HepG2 (cell line): ENCODE data around the gene CPT1C. TPM values are rescaled to one million over a fixed set of nuclear protein-coding genes. Genes with fewer than 3 reads are reported as not detected.
A peak's percentile ranks its signal among the peaks of the same experiment; 100 is the strongest.

Experiments used
- ARID2 ChIP-seq: sonication (generic); formaldehyde crosslinking; IDR thresholded peaks from 2 replicates; pipeline ENCODE4 v1.8.1; 2022; ENCODE audit warnings: mild to moderate bottlenecking, missing genetic modification reagents, borderline replicate concordance
- ATF4 ChIP-seq, 2 experiments: fragments of 450-650 bp in 1 of 2; sonication (generic) in 1 of 2; formaldehyde crosslinking; IDR thresholded peaks; 2 replicates each; pipeline versions ENCODE4 v1.5.0 to v1.8.0; 2020 to 2022; ENCODE audit warnings: mild to moderate bottlenecking in 1 of 2, missing genetic modification reagents in 1 of 2
- ATF5 ChIP-seq: sonication (generic); formaldehyde crosslinking; IDR thresholded peaks from 2 replicates; pipeline ENCODE4 v1.4.0; 2020; ENCODE audit warnings: mild to moderate bottlenecking, low read depth, missing genetic modification reagents
- FOXA3 ChIP-seq: IDR thresholded peaks from 2 replicates; pipeline ENCODE4 v1.6.1; 2016; ENCODE audit warnings: missing genetic modification reagents, missing compliant biosample characterization
- GTF2F1 ChIP-seq: fragments of 150-350 bp; IDR thresholded peaks from 2 replicates; pipeline ENCODE4 v1.6.1; 2014; ENCODE audit warnings: low read length
- MIER2 ChIP-seq: IDR thresholded peaks from 2 replicates; pipeline ENCODE4 v1.6.1; 2016; ENCODE audit warnings: missing biosample characterization, missing genetic modification reagents
- POLR2AphosphoS5 ChIP-seq: IDR thresholded peaks from 2 replicates; pipeline ENCODE4 v1.6.1; 2012; ENCODE audit warnings: low read depth, low read length
- PRDM15 ChIP-seq: sonication (generic); formaldehyde crosslinking; IDR thresholded peaks from 2 replicates; pipeline ENCODE4 v1.4.0; 2020; ENCODE audit warnings: missing genetic modification reagents
- SALL1 ChIP-seq: sonication (generic); formaldehyde crosslinking; IDR thresholded peaks from 2 replicates; pipeline ENCODE4 v1.8.0; 2022; ENCODE audit warnings: mild to moderate bottlenecking, missing genetic modification reagents
- SUZ12 ChIP-seq: fragments of 150-350 bp; IDR thresholded peaks from 2 replicates; pipeline ENCODE4 v1.6.1; 2014; ENCODE audit warnings: low read depth, low read length
- TBX2 ChIP-seq: sonication (generic); formaldehyde crosslinking; IDR thresholded peaks from 2 replicates; pipeline ENCODE4 v1.5.0; 2020; ENCODE audit warnings: missing genetic modification reagents, mild to moderate bottlenecking, borderline replicate concordance
- TCF7L2 ChIP-seq: IDR thresholded peaks from 2 replicates; pipeline ENCODE4 v1.6.1; 2011; ENCODE audit warnings: mild to moderate bottlenecking, low read depth, low read length, moderate library complexity
- THYN1 ChIP-seq: sonication (generic); formaldehyde crosslinking; IDR thresholded peaks from 2 replicates; pipeline ENCODE4 v1.8.1; 2023; ENCODE audit warnings: low read depth, mild to moderate bottlenecking, moderate library complexity, missing genetic modification reagents, borderline replicate concordance
- ZBTB46 ChIP-seq: sonication (generic); formaldehyde crosslinking; IDR thresholded peaks from 2 replicates; pipeline ENCODE4 v1.4.0; 2020; ENCODE audit warnings: mild to moderate bottlenecking, missing genetic modification reagents, borderline replicate concordance
- ZNF17 ChIP-seq: sonication (generic); formaldehyde crosslinking; IDR thresholded peaks from 2 replicates; pipeline ENCODE4 v1.5.0; 2020; ENCODE audit warnings: mild to moderate bottlenecking, missing genetic modification reagents
- ZNF567 ChIP-seq: sonication (generic); formaldehyde crosslinking; IDR thresholded peaks from 2 replicates; pipeline ENCODE4 v1.8.1; 2023; ENCODE audit warnings: mild to moderate bottlenecking, missing genetic modification reagents, borderline replicate concordance
- ZNF572 ChIP-seq: sonication (generic); formaldehyde crosslinking; IDR thresholded peaks from 2 replicates; pipeline ENCODE4 v1.5.1; 2020; ENCODE audit warnings: mild to moderate bottlenecking, missing genetic modification reagents
- ZNF614 ChIP-seq: IDR thresholded peaks from 2 replicates; pipeline ENCODE4 v1.6.1; 2018; ENCODE audit warnings: missing biosample characterization, missing genetic modification reagents, inconsistent platforms, borderline replicate concordance
- ZNF816 ChIP-seq: sonication (generic); formaldehyde crosslinking; IDR thresholded peaks from 2 replicates; pipeline ENCODE4 v1.8.0; 2022; ENCODE audit warnings: missing genetic modification reagents, mild to moderate bottlenecking, borderline replicate concordance
- ZNF83 ChIP-seq: sonication (generic); formaldehyde crosslinking; IDR thresholded peaks from 2 replicates; pipeline ENCODE4 v1.4.0; 2020; ENCODE audit warnings: missing genetic modification reagents, mild to moderate bottlenecking, borderline replicate concordance
- polyA plus RNA-seq, 8 experiments: library from polyadenylated mRNA; depleted of rRNA in 3 of 8; stranded (reverse) in 7 of 8; unstranded in 1 of 8; fragments of >200 nt; fragmentation: Illumina TruSeq in 4 of 8; extraction: Trizol in 4 of 8; gene quantifications; 2 replicates each; pipeline versions ENCODE4 v1.2.1 to v1.2.3, GENCODE V29; 2011 to 2016; ENCODE audit warnings: low read depth in 4 of 8, missing spikeins in 1 of 8, mixed read lengths in 1 of 8; ENCODE audit not compliant: insufficient read depth in 1 of 8
- total RNA-seq, 5 experiments: library from RNA; depleted of rRNA; stranded (reverse); fragments of >200 nt; fragmentation: Illumina TruSeq; extraction: Trizol; gene quantifications; 2 replicates each; pipeline ENCODE4 v1.2.3, GENCODE V29; 2016; ENCODE audit warnings: low read depth in 1 of 5

The CPT1C gene
- total and polyA plus RNA-seq, 2 of the 13 experiments (the other 11 are each of a cell fraction or from before 2014, with no cell fraction given) = 0.18 TPM; not detected in 1

GRCh38 chr19:49664171-49665035 lies 26.5 kb upstream of the CPT1C start (continued):
- TF ChIP-seq PRDM15 (CRISPR knock-in tag) = peak; percentile 73; the same call in 1 of the 2 replicates
- TF ChIP-seq ZNF614 (CRISPR knock-in tag) = no peak
- no peak for TF ChIP-seq ZNF816 (CRISPR knock-in tag)
- TF ChIP-seq POLR2AphosphoS5 = peak; percentile 75
- TF ChIP-seq SALL1 (CRISPR knock-in tag) = no peak
- TF ChIP-seq ZNF567 = no peak
- no peak for TF ChIP-seq FOXA3 (CRISPR knock-in tag)
- no peak for TF ChIP-seq ARID2
- peak in 1 of 2 experiments; percentile 12; a peak in 1 of 4 replicates for TF ChIP-seq ATF4 (CRISPR knock-in tag; IDR thresholded peaks at IDR 0.05)
- TF ChIP-seq SUZ12 = no peak
- peak; percentile 25; the same call in 1 of the 2 replicates for TF ChIP-seq ZNF83 (CRISPR knock-in tag)
- TF ChIP-seq MIER2 = no peak
- TF ChIP-seq THYN1 (CRISPR knock-in tag) = no peak
- 0 out of 2 replicates have a peak, but pooled peaks have one; percentile 31 for TF ChIP-seq TBX2 (CRISPR knock-in tag)
- TF ChIP-seq ZBTB46 (CRISPR knock-in tag) = no peak
- TF ChIP-seq GTF2F1 = no peak
- no peak for TF ChIP-seq ATF5 (CRISPR knock-in tag)
- TF ChIP-seq ZNF572 (CRISPR knock-in tag) = no peak
- no peak for TF ChIP-seq TCF7L2
- no peak for TF ChIP-seq ZNF17
